HG03139 (cell line): Measurements from ENCODE around the gene HLA-E.
"Not testable (repeated sequence)": the region's sequence is repeated elsewhere in the genome, so short reads cannot be mapped to it uniquely, and the experiment has no call there.

Source experiments
- ATAC-seq: cut with Tn5 transposase; IDR thresholded peaks from one replicate; pipeline ENCODE4 v1.9.1; 2021; ENCODE audit not compliant: unreplicated experiment

Gene HLA-E

GRCh38 chr6:30480536-30481156, 8.7 kb upstream of the HLA-E start:
- no peak for ATAC-seq

DNA sequence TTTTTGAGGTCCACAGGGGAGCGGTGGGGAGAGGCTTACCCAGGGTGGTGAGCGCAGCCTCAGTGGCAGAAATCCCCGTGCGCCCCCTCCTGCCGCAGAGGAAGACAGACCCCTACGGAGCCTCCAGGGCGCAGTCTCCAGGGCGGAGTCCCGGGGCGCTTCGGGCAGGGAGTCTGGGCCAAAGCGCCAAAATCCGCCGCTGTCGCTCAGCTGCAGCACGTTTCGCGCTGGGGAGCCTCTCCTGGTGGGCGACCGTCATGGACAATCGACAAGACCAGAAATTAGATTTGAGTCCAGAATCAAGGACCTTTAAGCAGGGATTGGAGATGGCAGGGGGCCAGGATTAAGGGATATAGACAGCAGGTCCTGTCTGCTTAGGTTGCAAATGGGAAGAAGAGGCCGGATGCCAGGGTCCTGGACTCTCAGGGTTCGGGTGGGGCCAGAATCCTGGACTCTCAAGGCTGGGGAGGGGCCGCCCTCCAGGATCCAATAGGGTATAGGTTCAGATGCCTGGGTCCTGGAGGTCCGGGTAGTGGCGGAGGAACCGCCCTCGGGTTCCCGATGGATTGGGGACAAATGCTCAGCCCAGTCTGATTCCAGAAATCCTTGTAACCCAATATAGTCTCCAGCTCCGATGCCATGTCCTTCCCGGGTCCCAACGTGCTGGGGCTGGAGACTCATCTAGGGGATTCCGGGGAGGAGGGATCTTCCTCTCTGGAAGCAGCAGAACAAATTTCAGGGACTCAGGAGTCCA, 7.9 kb upstream of the HLA-E start:
- ATAC-seq = no peak

- not testable (repeated sequence) for ATAC-seq
Measured at GRCh38 chr6:30481965-30482644, 7.2 kb upstream of the HLA-E start.

- no peak for ATAC-seq
Measured at GRCh38 chr6:30483677-30484279, 5.5 kb upstream of the HLA-E start.

DNA sequence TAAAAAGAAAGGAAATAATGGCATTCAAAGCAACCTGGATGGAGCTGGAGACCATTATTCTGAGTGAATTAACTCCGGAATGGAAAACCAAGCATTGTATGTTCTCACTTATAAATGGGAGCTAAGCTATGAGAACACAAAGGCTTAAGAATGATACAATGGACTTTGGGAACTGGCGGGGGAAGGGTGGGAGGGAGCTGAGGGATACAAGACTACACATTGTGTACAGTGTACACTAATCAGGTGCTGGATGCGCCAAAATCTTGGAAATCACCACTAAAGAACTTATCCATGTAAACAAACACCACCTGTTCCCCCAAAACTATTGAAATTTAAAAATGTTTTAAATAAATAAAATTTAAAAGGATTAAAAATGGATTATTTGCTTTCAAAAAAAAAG, 4.1 kb upstream of the HLA-E start:
- ATAC-seq = no peak

DNA sequence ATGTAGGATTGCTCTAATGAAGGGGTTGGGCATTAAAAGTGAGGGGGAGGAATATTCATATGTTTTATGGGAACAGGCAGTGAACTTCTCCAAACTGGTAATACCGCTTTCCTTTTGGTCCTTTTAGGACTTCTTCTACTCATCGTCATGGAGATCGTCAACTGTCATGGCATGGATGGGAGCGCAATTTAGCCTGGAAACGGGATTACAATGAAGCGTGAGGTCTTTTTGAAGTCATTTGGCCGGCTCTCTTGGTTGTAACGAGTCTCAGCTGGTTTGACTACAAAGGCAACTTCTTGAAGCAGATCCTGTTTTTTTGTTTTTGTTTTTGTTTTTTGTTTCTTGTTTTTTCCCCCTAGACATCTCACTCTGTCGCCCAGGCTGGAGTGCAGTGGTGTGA, 1.4 kb upstream of the HLA-E start:
- no peak for ATAC-seq

DNA sequence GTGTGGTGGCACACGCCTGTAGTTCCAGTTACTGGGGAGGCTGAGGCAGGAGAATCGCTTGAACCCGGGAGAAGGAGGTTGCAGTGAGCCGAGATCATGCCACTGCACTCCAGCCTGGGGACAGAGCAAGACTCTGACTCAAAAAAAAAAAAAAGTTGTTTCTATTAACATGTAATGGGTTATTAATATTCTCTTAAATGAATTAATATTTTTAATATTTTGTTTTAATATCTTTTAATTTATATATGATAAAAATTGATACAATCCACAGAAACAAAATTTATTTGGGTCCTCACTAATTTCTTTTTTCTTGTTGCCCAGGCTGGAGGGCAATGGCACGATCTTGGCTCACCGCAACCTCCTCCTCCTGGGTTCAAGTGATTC, 620 bp upstream of the HLA-E start:
- ATAC-seq = not testable (repeated sequence)

DNA sequence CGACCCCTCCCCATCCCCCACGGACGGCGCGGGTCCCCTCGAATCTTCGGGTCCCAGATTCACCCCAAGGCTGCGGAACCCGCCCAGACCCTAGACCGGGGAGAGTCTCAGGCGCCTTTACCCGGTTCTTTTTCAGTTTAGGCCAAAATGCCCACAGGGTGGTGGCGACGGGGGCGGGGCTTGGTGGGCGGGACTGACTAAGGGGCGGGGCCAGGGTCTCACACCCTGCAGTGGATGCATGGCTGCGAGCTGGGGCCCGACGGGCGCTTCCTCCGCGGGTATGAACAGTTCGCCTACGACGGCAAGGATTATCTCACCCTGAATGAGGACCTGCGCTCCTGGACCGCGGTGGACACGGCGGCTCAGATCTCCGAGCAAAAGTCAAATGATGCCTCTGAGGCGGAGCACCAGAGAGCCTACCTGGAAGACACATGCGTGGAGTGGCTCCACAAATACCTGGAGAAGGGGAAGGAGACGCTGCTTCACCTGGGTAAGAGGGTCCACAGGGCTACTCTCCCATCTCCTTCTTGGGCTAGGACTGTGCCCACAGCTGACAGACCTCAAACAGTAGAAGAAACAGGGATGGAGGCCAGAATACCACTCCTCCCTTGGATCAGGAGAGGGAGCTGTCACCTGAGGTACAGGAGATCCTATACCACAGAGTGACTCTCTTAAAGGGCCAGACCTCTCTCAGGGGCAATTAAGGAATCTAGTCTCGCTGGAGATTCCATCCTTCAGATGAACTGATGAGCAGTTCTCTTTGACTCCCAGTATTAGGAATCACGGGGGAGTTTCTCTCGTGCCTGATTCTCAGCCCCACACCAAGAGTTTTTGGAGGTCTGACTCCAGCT, 942 bp downstream of the HLA-E start:
- no peak for ATAC-seq

GRCh38 chr6:30491291-30491953, 2.1 kb downstream of the HLA-E start:
- ATAC-seq = not testable (repeated sequence)

- no peak for ATAC-seq
Measured at GRCh38 chr6:30491991-30492952, 3.0 kb downstream of the HLA-E start.

DNA sequence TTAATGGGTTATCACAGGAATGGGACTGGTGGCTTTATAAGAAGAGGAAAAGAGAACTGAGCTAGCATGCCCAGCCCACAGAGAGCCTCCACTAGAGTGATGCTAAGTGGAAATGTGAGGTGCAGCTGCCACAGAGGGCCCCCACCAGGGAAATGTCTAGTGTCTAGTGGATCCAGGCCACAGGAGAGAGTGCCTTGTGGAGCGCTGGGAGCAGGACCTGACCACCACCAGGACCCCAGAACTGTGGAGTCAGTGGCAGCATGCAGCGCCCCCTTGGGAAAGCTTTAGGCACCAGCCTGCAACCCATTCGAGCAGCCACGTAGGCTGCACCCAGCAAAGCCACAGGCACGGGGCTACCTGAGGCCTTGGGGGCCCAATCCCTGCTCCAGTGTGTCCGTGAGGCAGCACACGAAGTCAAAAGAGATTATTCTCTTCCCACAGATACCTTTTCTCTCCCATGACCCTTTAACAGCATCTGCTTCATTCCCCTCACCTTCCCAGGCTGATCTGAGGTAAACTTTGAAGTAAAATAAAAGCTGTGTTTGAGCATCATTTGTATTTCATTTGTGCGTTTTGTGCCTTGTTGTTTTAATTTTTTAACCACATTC, 4.4 kb downstream of the HLA-E start:
- no peak for ATAC-seq

- no peak for ATAC-seq
Measured at GRCh38 chr6:30494291-30494861, 5.1 kb downstream of the HLA-E start.

GRCh38 chr6:30495060-30495459, 5.8 kb downstream of the HLA-E start:
- ATAC-seq = not testable (repeated sequence)

DNA sequence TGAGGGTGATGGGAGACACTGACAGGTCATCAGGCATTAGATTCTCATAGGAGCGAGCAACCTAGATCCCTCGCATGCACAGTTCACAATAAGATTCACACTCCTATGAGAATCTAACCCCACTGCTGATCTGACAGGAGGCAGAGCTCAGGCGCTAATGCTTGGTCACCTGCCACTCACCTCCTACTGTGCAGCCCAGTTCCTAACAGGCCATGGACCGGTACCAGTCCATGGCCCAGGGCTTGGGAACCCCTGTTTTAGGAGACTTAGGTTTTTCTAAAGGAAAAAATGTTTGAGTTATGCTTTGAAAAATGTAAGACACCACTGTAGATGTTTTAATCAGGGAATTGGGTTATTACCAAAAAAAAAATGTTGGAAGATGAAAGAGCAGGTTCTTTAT, 6.7 kb downstream of the HLA-E start:
- no peak for ATAC-seq

GRCh38 chr6:30497261-30497599, 7.9 kb downstream of the HLA-E start:
- ATAC-seq = not testable (repeated sequence)

GRCh38 chr6:30497714-30498113, 8.4 kb downstream of the HLA-E start:
- no peak for ATAC-seq

GRCh38 chr6:30498705-30499104, 9.4 kb downstream of the HLA-E start:
- ATAC-seq = not testable (repeated sequence)
